Activated CD4-positive, CD25-positive, alpha-beta regulatory T cell treated with anti-CD3 and anti-CD28 coated beads, Interleukin-2, amount 50 U/mL, for 16 hours (primary cell): ENCODE results near the gene BCAM.
A peak's percentile ranks its signal among the peaks of the same experiment; 100 is the strongest.
"Not testable (repeated sequence)": the region's sequence is repeated elsewhere in the genome, so short reads cannot be mapped to it uniquely, and the experiment has no call there.

ENCODE experiments used
- DNase-seq: peaks from one replicate; pipeline ENCODE4 v3.0.0-alpha.2; 2020; ENCODE audit warnings: low read depth, low spot score

BCAM gene

GRCh38 chr19:44817725-44818465 is 9.0 kb downstream of the BCAM start:
- DNase-seq: no peak

DNA sequence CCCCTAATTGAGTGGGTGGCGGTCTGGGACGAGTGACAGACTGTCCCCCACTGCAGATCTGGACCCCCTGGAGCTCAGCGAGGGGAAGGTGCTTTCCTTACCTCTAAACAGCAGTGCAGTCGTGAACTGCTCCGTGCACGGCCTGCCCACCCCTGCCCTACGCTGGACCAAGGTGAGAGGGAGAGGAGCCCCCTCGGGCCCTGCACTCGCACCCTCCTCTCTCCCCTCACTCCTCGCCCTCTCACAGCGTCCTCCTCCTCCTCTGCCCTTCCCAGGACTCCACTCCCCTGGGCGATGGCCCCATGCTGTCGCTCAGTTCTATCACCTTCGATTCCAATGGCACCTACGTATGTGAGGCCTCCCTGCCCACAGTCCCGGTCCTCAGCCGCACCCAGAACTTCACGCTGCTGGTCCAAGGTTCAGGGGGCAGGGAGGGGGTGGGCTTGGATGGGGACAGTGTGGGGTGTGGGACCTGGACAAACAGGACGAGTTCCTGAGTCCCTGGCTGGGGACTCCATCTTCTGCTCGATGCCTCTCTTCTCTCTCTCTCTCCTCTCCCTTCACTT is 9.6 kb downstream of the BCAM start:
- DNase-seq: no peak

- no peak for DNase-seq
Measured at GRCh38 chr19:44819246-44819832, 10.4 kb downstream of the BCAM start.

- no peak for DNase-seq
Measured at GRCh38 chr19:44820648-44821609, 12.0 kb downstream of the BCAM start.

DNA sequence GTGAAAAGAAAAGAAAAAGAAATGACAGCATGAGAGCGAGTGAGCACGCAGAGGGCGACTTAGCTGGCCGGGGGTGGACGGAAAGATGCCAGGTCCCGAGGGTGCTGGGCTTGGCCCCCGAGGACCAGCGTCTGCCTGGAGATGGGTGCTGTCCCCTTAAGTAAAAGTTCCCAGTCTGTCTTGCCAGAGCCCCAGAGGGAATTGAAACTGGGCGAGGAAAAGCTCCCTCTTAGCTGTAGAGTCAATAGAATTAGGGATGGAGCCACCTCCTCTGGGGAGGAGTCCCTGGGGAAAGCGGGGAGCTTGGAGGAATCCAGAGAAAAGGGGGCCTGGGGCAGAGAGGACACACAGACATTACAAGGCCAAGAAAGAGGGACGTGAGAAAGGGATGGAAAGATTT is 13.3 kb downstream of the BCAM start:
- no peak for DNase-seq

GRCh38 chr19:44822670-44823372 is 13.9 kb downstream of the BCAM start:
- DNase-seq: no peak

GRCh38 chr19:44823373-44823698 is 14.4 kb downstream of the BCAM start:
- no peak for DNase-seq

DNA sequence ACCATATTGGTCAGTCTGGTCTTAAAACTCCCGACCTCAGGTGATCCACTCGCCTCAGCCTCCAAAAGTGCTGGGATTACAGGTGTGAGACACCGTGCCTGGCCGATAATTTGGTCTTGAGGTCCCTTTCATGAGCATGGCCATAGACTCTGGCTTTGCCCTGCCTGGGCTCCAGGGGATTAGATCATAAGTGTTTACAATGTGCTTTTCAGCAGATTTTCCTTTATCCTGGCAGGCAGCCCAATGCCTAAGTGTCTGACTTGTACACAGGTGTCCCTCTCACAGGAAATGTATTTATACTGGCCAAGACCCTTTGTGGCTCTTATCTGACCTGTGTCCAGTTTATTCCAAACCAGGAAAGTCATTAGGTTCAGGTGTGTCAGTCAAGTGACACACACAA is 15.9 kb downstream of the BCAM start:
- DNase-seq: no peak

GRCh38 chr19:44832875-44833274 is 24.0 kb downstream of the BCAM start:
- DNase-seq: not testable (repeated sequence)

DNA sequence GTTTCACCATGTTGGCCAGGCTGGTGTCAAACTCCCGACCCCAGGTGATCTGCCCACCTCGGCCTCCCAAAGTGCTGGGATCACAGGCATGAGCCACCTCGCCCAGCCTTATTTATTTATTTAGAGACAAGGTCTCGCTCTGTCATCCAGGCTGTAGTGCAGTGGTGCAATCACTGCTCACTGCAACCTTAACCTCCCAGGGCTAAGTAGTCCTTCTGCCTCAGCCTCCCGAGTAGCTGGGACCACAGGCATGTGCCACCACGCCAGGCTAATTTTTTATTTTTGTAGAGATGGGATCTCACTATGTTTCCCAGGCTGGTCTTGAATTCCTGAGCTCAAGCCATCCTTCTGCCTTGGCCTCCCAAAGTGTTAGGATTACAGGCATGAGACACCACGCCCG is 25.5 kb downstream of the BCAM start:
- not testable (repeated sequence) for DNase-seq

DNA sequence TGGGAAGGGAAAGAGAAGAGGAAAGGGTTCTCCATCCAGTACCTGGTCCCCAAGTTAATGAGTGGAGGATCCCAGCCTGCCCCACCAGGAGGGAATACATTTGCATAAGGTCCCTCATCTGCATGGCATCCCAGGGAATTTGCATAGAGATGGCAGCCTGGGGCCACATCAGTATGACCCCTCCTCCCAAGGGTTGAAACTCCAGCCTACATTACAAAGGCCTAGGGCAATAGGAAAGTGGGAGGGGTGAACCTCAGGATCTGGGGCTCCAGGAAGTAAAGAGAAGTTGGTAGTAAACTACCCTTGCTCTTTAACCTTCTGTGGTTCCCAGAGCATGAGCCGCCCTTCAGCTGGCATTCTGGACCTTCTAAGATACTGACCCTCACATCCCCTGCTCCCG is 30.4 kb downstream of the BCAM start:
- DNase-seq: no peak

GRCh38 chr19:44840811-44841210 is 31.9 kb downstream of the BCAM start:
- no peak for DNase-seq

DNA sequence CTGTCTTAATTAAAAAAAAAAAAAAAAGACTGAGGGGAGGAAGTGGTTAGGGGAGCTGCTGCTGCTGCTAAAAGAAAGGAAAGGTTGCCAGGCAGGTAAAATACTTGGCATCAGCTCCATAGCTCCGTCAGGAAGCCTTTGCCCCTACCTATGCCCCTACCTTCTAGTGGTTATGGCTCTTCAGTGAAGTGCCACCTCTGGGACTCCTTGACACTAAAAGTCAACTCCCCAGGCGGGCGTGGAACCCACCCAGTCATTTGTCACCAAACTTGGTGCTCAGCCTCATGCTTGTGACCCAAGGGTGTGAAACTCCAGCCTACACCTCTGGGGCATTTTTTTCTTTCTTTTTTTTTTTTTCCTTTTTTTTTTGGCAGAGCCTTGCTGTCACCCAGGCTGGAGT is 32.3 kb downstream of the BCAM start:
- no peak for DNase-seq

- DNase-seq: no peak
Measured at GRCh38 chr19:44845286-44845611, 36.3 kb downstream of the BCAM start.

DNA sequence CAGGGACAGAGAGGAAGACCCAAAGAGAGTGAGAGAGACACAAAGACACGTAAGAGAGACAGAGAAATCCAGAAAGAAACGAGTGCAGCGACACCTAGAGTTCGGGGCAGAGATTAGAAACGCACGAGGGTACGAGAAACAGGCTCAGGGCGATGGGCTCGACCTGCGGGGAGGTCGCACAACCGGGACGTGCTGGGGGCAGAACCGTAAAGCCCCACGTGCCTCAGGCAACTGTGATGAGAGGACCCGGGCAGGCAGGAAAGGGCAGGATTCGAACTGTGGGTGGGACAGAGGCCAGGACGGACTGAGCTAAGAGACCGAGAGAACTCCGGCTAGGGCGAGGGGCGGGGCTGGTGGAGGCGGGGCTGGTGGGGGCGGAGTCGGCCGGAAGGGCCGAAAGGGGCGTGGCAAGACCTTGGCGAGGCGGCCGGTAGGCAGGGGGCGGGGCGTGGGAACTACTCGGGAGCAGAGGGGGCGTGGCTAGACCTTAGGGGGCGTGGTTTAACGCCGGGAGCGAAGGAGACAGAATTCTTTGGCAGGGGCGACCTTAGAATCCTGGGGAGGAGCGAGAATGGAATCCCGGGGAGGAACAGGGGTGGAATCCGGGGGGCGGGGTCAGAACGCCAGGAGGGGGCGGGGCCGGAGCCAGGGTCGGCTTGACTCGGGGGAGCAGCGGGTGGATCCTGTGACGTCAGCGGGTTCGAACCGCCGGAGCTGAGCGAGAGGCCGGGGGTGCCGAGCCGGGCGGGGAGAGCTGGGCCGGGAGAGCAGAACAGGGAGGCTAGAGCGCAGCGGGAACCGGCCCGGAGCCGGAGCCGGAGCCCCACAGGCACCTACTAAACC is 36.9 kb downstream of the BCAM start, which contains the start of gene NECTIN2:
Gene NECTIN2, plus strand, starts transcription at position 686 of the 843 bp plus-strand sequence. CDS start 229 bp downstream, outside the sequence.
- peak; percentile 30 for DNase-seq

- no peak for DNase-seq
Measured at GRCh38 chr19:44846455-44847143, 37.7 kb downstream of the BCAM start.

GRCh38 chr19:44847144-44848035 is 38.5 kb downstream of the BCAM start:
- DNase-seq: no peak

- no peak for DNase-seq
Measured at GRCh38 chr19:44848036-44848811, 39.3 kb downstream of the BCAM start.
